Activated CD8-positive, alpha-beta memory T cell treated with anti-CD3 and anti-CD28 coated beads, Interleukin-2, amount 10 ng/mL, durations not matched to agents 7 days and 5 days (primary cell): ENCODE measurements around the gene ARHGEF37. TPM values are rescaled to one million over a fixed set of nuclear protein-coding genes. Genes with fewer than 3 reads are reported as not detected.

Experiments used
- ATAC-seq: fragments of 150-1000 bp; cut with Tn5 transposase; one replicate; pipeline ENCODE4 v1.10.0; 2021; ENCODE audit warnings: moderate library complexity
- CTCF ChIA-PET: fragments of 350-600 bp; sonication (Branson Sonifier 250); formaldehyde crosslinking; loops from one replicate; lab custom pipeline; 2021; ENCODE audit warnings: antibody characterized with exemption; lab: Charles Lee
- DNase-seq: peaks from one replicate; pipeline ENCODE4 v3.0.0-alpha.2; 2020
- H3K27ac Mint-ChIP-seq: one replicate; pipeline ENCODE4 v1.8.0; 2021; ENCODE audit warnings: mild to moderate bottlenecking, mixed read lengths
- H3K27me3 Mint-ChIP-seq: one replicate; pipeline ENCODE4 v1.8.0; 2021; ENCODE audit warnings: mixed read lengths
- H3K36me3 Mint-ChIP-seq: one replicate; pipeline ENCODE4 v1.8.0; 2021; ENCODE audit warnings: mild to moderate bottlenecking, mixed read lengths
- H3K4me1 Mint-ChIP-seq: one replicate; pipeline ENCODE4 v1.8.0; 2021; ENCODE audit warnings: mixed read lengths
- H3K4me3 Mint-ChIP-seq: one replicate; pipeline ENCODE4 v1.8.0; 2021; ENCODE audit warnings: mild to moderate bottlenecking, moderate library complexity, mixed read lengths
- H3K9me3 Mint-ChIP-seq: one replicate; pipeline ENCODE4 v1.8.0; 2022; ENCODE audit warnings: low read depth, mixed read lengths
- total RNA-seq, 2 experiments: library from RNA; stranded (reverse); gene quantifications; one replicate each; pipeline ENCODE4 v1.2.3, GENCODE V29; 2021

Gene ARHGEF37
- total RNA-seq, 2 experiments from 2014 or later, result 0.37 to 1.1 TPM

- H3K9me3 Mint-ChIP-seq, result peaks cover 2% of the 10 kb centered on the region
- no peak overlapping the region for H3K4me3 Mint-ChIP-seq
- H3K27me3 Mint-ChIP-seq, result peaks cover 5% of the 10 kb centered on the region
- CTCF ChIA-PET, result interaction anchor here (0.6 to 1.6 kb wide), 9 partner anchors 11 to 338 kb away, joined by 3 to 14 read pairs (median 3); partner anchors contain the start of gene SLC26A2
- H3K4me1 Mint-ChIP-seq, result no peaks in the 10 kb centered on the region
- peaks cover 3% of the 10 kb centered on the region for H3K36me3 Mint-ChIP-seq
- H3K27ac Mint-ChIP-seq, result no peak overlapping the region
- DNase-seq (peak; percentile 34), ATAC-seq (peak; percentile 9)
These were observed 71.4 kb downstream of the ARHGEF37 start for GRCh38 chr5:149652697-149653096.

GRCh38 chr5:149654231-149654630 lies 72.9 kb downstream of the ARHGEF37 start:
- CTCF ChIA-PET, result interaction anchor here (1.1 kb wide), 1 partner anchor 13 kb away, joined by 5 read pairs; no protein-coding TSS in a partner anchor
- Mint-ChIP-seq H3K9me3 (peaks cover 2% of the 10 kb centered on the region), H3K36me3 (peaks cover 3% of the 10 kb centered on the region), H3K4me1 (no peaks in the 10 kb centered on the region), H3K27ac (peak overlapping the region; percentile 42), H3K27me3 (peaks cover 5% of the 10 kb centered on the region), H3K4me3 (no peak overlapping the region)
- ATAC-seq, result peak; percentile 28
- no peak for DNase-seq

- H3K4me3 Mint-ChIP-seq, result no peak overlapping the region
- no peak overlapping the region for H3K27ac Mint-ChIP-seq
- H3K9me3 Mint-ChIP-seq, result peaks cover 2% of the 10 kb centered on the region
- no peaks in the 10 kb centered on the region for H3K4me1 Mint-ChIP-seq
- peak; percentile 32 for DNase-seq
- CTCF ChIA-PET, result interaction anchor here (1.1 kb wide), 1 partner anchor 12 kb away, joined by 5 read pairs; no protein-coding TSS in a partner anchor
- peaks cover 7% of the 10 kb centered on the region for H3K27me3 Mint-ChIP-seq
- no peak for ATAC-seq
- H3K36me3 Mint-ChIP-seq, result peaks cover 3% of the 10 kb centered on the region
These were observed 73.7 kb downstream of the ARHGEF37 start for GRCh38 chr5:149654883-149655505.

DNA sequence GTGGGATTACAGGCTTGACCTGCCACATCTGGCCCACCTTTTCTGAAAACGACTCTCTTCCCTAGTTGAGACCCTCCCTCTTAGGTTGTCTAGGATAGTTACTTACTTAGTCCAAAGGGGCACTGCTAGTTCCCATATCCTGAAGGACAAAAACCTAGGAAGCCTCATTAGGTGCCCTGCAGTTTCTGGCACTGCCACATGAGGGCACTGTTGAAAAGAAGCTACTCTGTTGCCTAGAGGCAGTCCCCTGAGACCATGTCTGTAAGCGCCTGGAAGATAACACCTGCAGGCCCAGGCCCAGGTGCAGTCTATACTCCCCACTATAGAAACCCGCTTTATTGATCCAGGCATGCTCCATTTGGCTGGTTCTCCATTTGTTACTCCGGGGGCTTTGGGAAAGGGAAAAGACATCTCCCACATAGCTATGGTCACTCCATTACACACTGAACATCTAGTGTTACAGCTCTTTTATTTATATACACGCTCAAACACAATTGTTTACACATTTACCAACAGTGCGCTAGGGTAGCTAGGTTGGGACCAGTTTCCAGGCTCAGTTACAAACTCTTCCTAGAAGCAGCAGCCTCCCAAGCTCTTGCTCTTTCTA lies 75.4 kb downstream of the ARHGEF37 start:
- ATAC-seq (no peak), DNase-seq (peak; percentile 50)
- peaks cover 2% of the 10 kb centered on the region for H3K9me3 Mint-ChIP-seq
- H3K4me1 Mint-ChIP-seq, result no peaks in the 10 kb centered on the region
- CTCF ChIA-PET, result interaction anchor here (0.6 to 2.0 kb wide), 17 partner anchors 8 to 346 kb away, joined by 3 to 20 read pairs (median 3); partner anchors contain the start of gene PPARGC1B
- H3K4me3 Mint-ChIP-seq, result no peak overlapping the region
- H3K36me3 Mint-ChIP-seq, result peaks cover 3% of the 10 kb centered on the region
- H3K27ac Mint-ChIP-seq, result peak overlapping the region; percentile 26
- H3K27me3 Mint-ChIP-seq, result peaks cover 11% of the 10 kb centered on the region

DNA sequence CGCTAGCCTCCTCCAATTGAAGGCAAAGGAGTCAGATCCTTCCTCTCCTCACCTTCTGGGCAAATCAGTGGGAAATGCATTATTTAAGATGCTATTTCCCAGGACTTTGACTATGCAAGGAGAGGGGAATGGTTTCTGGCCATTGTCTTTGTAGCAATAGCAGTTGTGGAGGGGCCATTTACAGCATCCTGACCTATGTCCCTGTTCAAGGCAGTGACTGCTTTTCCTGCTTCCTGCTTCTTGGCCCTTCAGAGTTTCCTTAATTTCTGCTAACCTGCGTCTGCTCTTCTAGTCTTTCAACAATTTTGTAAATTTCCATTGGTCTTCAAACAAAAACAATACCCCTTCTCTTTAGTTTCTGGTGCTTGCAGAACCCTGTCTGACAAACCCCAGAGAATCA lies 76.0 kb downstream of the ARHGEF37 start:
- peaks cover 3% of the 10 kb centered on the region for H3K36me3 Mint-ChIP-seq
- DNase-seq (no peak), ATAC-seq (no peak)
- H3K27me3 Mint-ChIP-seq, result peaks cover 11% of the 10 kb centered on the region
- no peak overlapping the region for H3K27ac Mint-ChIP-seq
- CTCF ChIA-PET, result interaction anchor here (0.8 to 2.0 kb wide), 9 partner anchors 10 to 209 kb away, joined by 3 to 20 read pairs (median 4); no protein-coding TSS in a partner anchor
- no peak overlapping the region for H3K4me3 Mint-ChIP-seq
- H3K9me3 Mint-ChIP-seq, result peaks cover 2% of the 10 kb centered on the region
- no peaks in the 10 kb centered on the region for H3K4me1 Mint-ChIP-seq

DNA sequence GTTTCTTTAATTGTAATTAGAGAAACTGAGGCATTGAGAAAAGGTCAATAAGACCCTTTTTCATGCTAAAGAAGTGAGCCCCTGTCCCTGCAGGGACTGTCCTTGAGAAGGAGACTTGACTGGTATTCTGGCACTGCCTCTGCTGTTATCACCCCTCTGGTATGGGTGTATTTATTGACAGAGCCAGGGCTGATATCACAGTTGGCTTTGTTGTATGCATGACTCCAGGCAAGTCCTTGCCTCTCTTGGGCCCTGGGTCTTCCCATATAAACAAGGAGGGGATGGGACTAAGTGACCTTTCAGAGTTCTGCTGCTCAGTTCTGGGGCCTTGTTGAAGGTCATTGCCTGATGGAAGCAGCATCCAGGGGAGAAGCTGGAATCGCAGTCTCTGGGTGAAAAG lies 77.0 kb downstream of the ARHGEF37 start:
- Mint-ChIP-seq H3K4me1 (no peaks in the 10 kb centered on the region), H3K4me3 (no peak overlapping the region), H3K27ac (no peak overlapping the region), H3K27me3 (peaks cover 13% of the 10 kb centered on the region), H3K36me3 (peaks cover 3% of the 10 kb centered on the region), H3K9me3 (peaks cover 2% of the 10 kb centered on the region)
- DNase-seq, result no peak
- CTCF ChIA-PET, result interaction anchor here (11.2 kb wide), 1 partner anchor 173 kb away, joined by 113 read pairs; no protein-coding TSS in a partner anchor
- no peak for ATAC-seq

DNA sequence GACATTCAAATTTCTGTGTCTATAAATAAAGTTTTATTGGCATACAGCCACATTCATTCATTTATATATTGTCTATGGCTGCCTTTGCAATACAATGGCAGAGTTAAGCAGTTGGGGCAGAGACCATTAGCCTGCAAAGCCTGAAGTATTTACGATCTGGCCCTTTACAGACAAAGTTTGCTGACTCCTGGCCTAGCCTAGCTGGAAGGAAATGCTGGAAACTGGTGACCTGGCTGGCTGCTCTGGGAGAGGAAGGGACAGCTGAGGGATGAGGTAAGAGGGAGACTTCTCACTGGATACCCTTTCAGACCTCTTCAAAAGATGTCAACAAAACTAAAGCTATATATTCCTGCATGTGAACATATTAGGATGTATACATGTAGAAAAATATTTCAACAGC lies 82.8 kb downstream of the ARHGEF37 start:
- Mint-ChIP-seq H3K27me3 (peaks cover 13% of the 10 kb centered on the region), H3K4me1 (peaks cover 2% of the 10 kb centered on the region), H3K27ac (no peak overlapping the region), H3K36me3 (no peaks in the 10 kb centered on the region), H3K4me3 (no peak overlapping the region), H3K9me3 (no peaks in the 10 kb centered on the region)
- DNase-seq (no peak), ATAC-seq (no peak)
- CTCF ChIA-PET, result interaction anchor here (11.2 kb wide), 1 partner anchor 167 kb away, joined by 113 read pairs; no protein-coding TSS in a partner anchor

- no peak for DNase-seq
- Mint-ChIP-seq H3K9me3 (no peaks in the 10 kb centered on the region), H3K4me3 (no peak overlapping the region), H3K27ac (no peak overlapping the region), H3K27me3 (peaks cover 11% of the 10 kb centered on the region), H3K4me1 (peaks cover 2% of the 10 kb centered on the region), H3K36me3 (no peaks in the 10 kb centered on the region)
- CTCF ChIA-PET, result interaction anchor here (0.9 to 11.2 kb wide), 2 partner anchors 8 to 166 kb away, joined by 3 to 113 read pairs; no protein-coding TSS in a partner anchor
- ATAC-seq, result no peak
These were observed 83.5 kb downstream of the ARHGEF37 start for GRCh38 chr5:149664666-149665415.

- H3K27ac Mint-ChIP-seq, result no peak overlapping the region
- no peak overlapping the region for H3K4me3 Mint-ChIP-seq
- CTCF ChIA-PET, result interaction anchor here (0.9 to 11.2 kb wide), 5 partner anchors 9 to 195 kb away, joined by 3 to 113 read pairs (median 4); no protein-coding TSS in a partner anchor
- no peak for DNase-seq
- peaks cover 10% of the 10 kb centered on the region for H3K27me3 Mint-ChIP-seq
- ATAC-seq, result no peak
- no peaks in the 10 kb centered on the region for H3K36me3 Mint-ChIP-seq
- H3K9me3 Mint-ChIP-seq, result no peaks in the 10 kb centered on the region
- peaks cover 2% of the 10 kb centered on the region for H3K4me1 Mint-ChIP-seq
These were observed 84.3 kb downstream of the ARHGEF37 start for GRCh38 chr5:149665416-149666175.

DNA sequence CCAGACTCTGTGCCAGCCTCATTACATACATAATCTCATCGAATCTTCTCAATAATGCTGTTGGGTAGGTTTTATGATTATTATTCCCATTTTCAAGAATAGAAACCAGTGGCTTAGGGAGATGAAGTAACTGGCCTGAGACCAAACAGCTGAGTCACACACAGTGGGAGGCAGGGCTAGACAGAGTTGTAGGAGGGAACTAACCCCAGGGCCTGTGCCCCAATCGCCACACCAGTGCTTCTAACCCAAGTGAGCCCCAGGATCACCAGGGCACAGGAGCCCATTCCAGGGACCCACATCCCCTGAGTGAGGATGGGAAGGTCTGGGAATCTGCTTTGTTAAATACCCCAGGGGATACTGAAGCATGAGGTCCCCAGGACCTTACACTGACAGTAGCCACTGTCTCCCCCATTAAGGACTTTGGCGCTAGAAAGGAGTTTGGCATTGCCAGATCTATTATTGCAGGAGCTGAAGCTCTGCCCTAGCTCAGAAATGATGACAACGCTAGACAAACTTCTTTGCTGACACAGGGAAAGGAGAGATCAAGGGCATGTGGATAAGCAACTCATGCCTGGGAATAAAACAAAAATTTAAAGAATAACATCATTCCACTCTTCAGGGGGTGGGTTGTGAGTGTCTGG lies 85.0 kb downstream of the ARHGEF37 start:
- Mint-ChIP-seq H3K9me3 (no peaks in the 10 kb centered on the region), H3K36me3 (no peaks in the 10 kb centered on the region), H3K4me1 (peaks cover 2% of the 10 kb centered on the region), H3K27ac (no peak overlapping the region), H3K4me3 (no peak overlapping the region), H3K27me3 (peaks cover 10% of the 10 kb centered on the region)
- CTCF ChIA-PET, result interaction anchor here (0.8 to 11.2 kb wide), 25 partner anchors 10 to 479 kb away, joined by 3 to 113 read pairs (median 4); no protein-coding TSS in a partner anchor
- ATAC-seq (no peak), DNase-seq (no peak)

DNA sequence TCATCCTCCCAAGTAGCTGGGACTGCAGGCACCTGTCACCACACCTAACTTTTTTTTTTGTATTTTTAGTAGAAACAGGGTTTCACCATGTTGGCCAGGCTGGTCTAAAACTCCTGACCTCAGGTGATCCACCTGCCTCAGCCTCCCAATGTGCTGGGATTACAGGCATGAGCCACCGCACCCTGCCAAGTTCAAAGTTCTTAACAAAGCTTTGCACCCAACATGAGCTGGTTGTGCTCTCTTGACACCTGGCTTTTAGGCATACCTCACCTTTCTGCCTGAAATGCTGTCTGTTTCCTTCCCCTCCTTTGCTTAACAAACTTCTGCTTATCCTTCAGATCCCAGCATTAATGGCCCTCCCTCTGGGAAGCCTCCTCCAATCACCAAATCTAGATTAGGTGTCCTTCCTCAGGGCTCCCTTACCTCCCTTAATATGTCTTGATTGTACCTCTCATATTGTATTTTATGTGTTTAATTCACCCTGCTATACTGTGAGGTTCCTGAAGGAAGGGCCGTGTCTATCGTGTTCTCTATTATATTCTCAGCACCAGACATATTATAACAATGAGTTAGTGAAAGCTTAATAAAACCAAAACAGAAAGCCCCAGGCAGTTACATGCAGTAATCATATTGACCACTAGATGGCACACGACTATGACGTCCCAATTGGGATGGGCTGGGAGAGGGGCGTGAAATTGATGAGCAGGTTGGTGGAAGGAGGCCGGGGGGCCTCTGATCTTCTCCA lies 86.0 kb downstream of the ARHGEF37 start:
- Mint-ChIP-seq H3K27me3 (peaks cover 7% of the 10 kb centered on the region), H3K9me3 (no peaks in the 10 kb centered on the region), H3K4me3 (no peak overlapping the region), H3K36me3 (no peaks in the 10 kb centered on the region), H3K4me1 (peaks cover 2% of the 10 kb centered on the region), H3K27ac (no peak overlapping the region)
- DNase-seq (peak; percentile 41), ATAC-seq (peak; percentile 36)
- CTCF ChIA-PET, result interaction anchor here (0.6 to 11.2 kb wide), 37 partner anchors 11 to 478 kb away, joined by 3 to 113 read pairs (median 4); partner anchors contain the start of genes HMGXB3 and TIGD6
